Loucy (cell line): ENCODE measurements around the gene MCHR1.
A peak's percentile ranks its signal among the peaks of the same experiment; 100 is the strongest.
"Not testable (repeated sequence)": the region's sequence is repeated elsewhere in the genome, so short reads cannot be mapped to it uniquely, and the experiment has no call there.

Experiments
- H2AFZ ChIP-seq: fragments of 200-600 bp; sonication (generic); 2 replicates; pipeline ENCODE4 v1.6.0; 2016; ENCODE audit warnings: antibody characterized with exemption, mild to moderate bottlenecking, low read length, moderate library complexity
- H3F3A ChIP-seq: fragments of 200-600 bp; 2 replicates; pipeline ENCODE4 v1.6.0; 2016; ENCODE audit warnings: antibody characterized with exemption, low read depth, mild to moderate bottlenecking
- H3K27me3 ChIP-seq: fragments of 200-600 bp; sonication (generic); 2 replicates; pipeline ENCODE4 v1.6.1; 2014; ENCODE audit warnings: low read length, mild to moderate bottlenecking; ENCODE audit not compliant: insufficient read depth, poor library complexity, severe bottlenecking
- H3K36me3 ChIP-seq: fragments of 200-600 bp; sonication (generic); 2 replicates; pipeline ENCODE4 v1.6.1; 2016; ENCODE audit warnings: low read length; ENCODE audit not compliant: insufficient read depth
- H3K4me1 ChIP-seq: fragments of 200-600 bp; sonication (generic); 2 replicates; pipeline ENCODE4 v1.5.1; 2014; ENCODE audit warnings: low read length, mild to moderate bottlenecking; ENCODE audit not compliant: insufficient read depth, poor library complexity, severe bottlenecking
- H3K4me2 ChIP-seq: fragments of 200-600 bp; sonication (generic); 2 replicates; pipeline ENCODE4 v1.6.0; 2014; ENCODE audit warnings: antibody characterized with exemption, low read length, low read depth, mild to moderate bottlenecking; ENCODE audit not compliant: poor library complexity, severe bottlenecking
- H3K4me3 ChIP-seq: fragments of 200-600 bp; sonication (generic); 2 replicates; pipeline ENCODE4 v1.5.1; 2014; ENCODE audit warnings: low read length, mild to moderate bottlenecking, mixed read lengths; ENCODE audit not compliant: poor library complexity, severe bottlenecking
- H3K79me2 ChIP-seq: fragments of 200-600 bp; sonication (generic); 2 replicates; pipeline ENCODE4 v1.6.1; 2014; ENCODE audit warnings: low read length; ENCODE audit not compliant: insufficient read depth
- H3K9ac ChIP-seq: fragments of 200-600 bp; sonication (generic); 2 replicates; pipeline ENCODE4 v1.6.0; 2014; ENCODE audit warnings: mild to moderate bottlenecking, low read depth, low read length, moderate library complexity; ENCODE audit not compliant: poor library complexity, severe bottlenecking
- H3K9me2 ChIP-seq: fragments of 200-600 bp; sonication (generic); replicated peaks from 2 replicates; pipeline ENCODE4 v1.6.1; 2016; ENCODE audit warnings: low read depth, low read length, mixed read lengths
- H3K9me3 ChIP-seq: fragments of 200-600 bp; sonication (generic); 2 replicates; pipeline ENCODE4 v1.6.1; 2014; ENCODE audit warnings: mild to moderate bottlenecking, antibody characterized with exemption, low read length, low read depth; ENCODE audit not compliant: insufficient read depth
- H4K20me1 ChIP-seq: fragments of 200-600 bp; sonication (generic); 2 replicates; pipeline ENCODE4 v1.6.0; 2014; ENCODE audit warnings: antibody characterized with exemption, low read length, mild to moderate bottlenecking; ENCODE audit not compliant: insufficient read depth, poor library complexity, severe bottlenecking
- EZH2phosphoT487 ChIP-seq: fragments of 200-600 bp; IDR thresholded peaks from 2 replicates; pipeline ENCODE4 v1.6.1; 2018; ENCODE audit warnings: antibody characterized with exemption, mild to moderate bottlenecking, moderate library complexity, borderline replicate concordance
- TF ChIP-seq, protein P1 (sequence below): fragments of 200-600 bp; sonication (generic); conservative IDR thresholded peaks from 2 replicates; pipeline ENCODE4 v1.5.1; 2014; ENCODE audit warnings: mild to moderate bottlenecking, antibody characterized with exemption, low read length

Gene MCHR1

DNA sequence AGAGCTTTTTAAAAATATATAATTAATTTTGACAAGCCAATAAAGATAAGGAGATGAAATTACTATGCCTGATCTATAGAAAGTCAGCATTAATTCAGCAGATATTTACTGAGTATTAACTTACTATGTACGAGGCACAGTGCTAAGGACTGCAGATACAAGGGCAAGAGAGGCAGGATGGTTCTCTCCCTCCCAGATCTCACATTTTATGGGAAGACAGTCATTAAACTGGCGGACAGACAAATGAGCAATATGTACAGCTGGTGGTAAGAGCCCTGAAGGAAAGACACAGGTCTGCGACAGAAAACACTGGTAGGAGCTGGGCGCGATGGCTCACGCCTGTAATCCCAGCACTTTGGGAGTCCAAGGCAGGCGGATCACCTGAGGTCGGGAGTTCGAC is 36.8 kb downstream of the MCHR1 start:
- H3K36me3 ChIP-seq: no peaks in the 10 kb centered on the region
- no peaks in the 10 kb centered on the region for H3K9me2 ChIP-seq
- no peaks in the 10 kb centered on the region for H3K27me3 ChIP-seq
- no peak overlapping the region for H3K4me2 ChIP-seq
- no peaks in the 10 kb centered on the region for H4K20me1 ChIP-seq
- H3K9me3 ChIP-seq: no peaks in the 10 kb centered on the region
- no peak overlapping the region for H2AFZ ChIP-seq
- no peak overlapping the region for H3K9ac ChIP-seq
- H3K4me3 ChIP-seq: no peak overlapping the region
- peaks cover 5% of the 10 kb centered on the region; the same call in 1 of the 2 replicates for H3F3A ChIP-seq
- H3K4me1 ChIP-seq: peaks cover 29% of the 10 kb centered on the region
- H3K79me2 ChIP-seq: no peaks in the 10 kb centered on the region
- TF ChIP-seq, protein P1, sequence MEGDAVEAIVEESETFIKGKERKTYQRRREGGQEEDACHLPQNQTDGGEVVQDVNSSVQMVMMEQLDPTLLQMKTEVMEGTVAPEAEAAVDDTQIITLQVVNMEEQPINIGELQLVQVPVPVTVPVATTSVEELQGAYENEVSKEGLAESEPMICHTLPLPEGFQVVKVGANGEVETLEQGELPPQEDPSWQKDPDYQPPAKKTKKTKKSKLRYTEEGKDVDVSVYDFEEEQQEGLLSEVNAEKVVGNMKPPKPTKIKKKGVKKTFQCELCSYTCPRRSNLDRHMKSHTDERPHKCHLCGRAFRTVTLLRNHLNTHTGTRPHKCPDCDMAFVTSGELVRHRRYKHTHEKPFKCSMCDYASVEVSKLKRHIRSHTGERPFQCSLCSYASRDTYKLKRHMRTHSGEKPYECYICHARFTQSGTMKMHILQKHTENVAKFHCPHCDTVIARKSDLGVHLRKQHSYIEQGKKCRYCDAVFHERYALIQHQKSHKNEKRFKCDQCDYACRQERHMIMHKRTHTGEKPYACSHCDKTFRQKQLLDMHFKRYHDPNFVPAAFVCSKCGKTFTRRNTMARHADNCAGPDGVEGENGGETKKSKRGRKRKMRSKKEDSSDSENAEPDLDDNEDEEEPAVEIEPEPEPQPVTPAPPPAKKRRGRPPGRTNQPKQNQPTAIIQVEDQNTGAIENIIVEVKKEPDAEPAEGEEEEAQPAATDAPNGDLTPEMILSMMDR: no peak
- TF ChIP-seq EZH2phosphoT487: no peak

DNA sequence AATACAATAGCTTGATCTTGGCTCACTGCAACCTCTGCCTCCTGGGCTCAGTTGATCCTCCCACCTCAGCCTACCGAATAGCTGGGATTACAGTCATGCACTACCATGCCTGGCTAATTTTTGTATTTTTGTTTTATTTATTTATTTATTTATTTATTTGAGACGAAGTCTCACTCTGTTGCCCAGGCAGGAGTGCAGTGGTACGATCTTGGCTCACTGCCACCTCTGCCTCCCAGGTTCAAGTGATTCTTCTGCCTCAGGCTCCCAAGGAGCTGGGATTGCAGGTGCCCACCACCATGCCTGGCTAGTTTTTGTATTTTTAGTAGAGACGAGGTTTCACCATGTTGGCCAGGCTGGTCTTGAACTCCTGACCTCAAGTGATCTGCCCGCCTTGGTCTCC is 38.4 kb downstream of the MCHR1 start:
- not testable (repeated sequence) for H2AFZ ChIP-seq, H3K4me2 ChIP-seq, H3F3A ChIP-seq, H3K9ac ChIP-seq, H3K36me3 ChIP-seq, H4K20me1 ChIP-seq, H3K27me3 ChIP-seq, H3K79me2 ChIP-seq, H3K9me3 ChIP-seq, H3K4me3 ChIP-seq, H3K9me2 ChIP-seq
- H3K4me1 ChIP-seq: peaks cover 17% of the 10 kb centered on the region

DNA sequence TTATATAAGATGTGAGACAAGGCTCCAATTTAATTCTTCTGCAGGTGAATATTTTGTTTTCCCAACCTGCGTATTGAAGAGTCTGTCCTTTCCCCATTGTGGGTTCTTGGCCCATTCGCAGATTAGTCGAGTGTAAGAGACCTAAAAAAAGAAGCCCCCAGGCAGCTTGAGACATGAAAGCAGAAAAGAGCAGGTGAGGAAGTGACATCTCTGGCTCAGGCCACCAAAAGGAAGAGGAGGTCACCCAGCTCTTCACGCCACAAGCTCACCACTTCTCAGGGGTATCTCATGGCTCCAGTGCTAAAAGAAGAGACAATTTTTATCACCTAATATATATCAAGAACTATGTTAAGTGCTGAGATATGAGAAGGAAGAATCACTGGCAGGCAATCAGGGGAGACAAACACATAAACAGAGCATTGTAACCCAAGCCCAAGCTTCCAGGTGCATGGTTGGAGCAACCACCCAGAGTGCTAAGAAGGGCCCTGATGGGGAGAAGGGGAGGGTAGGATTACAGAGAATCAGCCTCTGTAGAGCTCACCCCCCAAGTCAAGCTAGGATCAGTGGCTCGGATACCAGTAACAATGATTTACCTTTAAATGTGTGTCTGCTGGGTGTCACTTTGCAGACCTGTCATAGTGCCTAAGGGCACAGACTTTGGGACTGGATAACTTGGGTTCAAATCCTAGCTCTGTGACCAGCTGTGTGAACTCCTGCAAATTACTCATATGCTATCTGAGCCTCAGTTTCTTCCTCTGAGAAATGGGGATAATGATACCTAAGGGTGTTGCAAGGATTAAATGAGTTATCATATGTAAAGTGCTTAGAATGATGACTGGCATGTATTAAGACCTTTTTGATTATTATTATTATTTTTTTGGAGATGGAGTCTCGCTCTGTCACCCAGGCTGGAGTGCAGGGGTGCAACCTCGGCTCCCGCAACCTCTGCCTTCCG is 39.2 kb downstream of the MCHR1 start:
- no peaks in the 10 kb centered on the region for H3K79me2 ChIP-seq
- no peaks in the 10 kb centered on the region for H3K36me3 ChIP-seq
- peaks cover 5% of the 10 kb centered on the region; the same call in 1 of the 2 replicates for H3F3A ChIP-seq
- no peaks in the 10 kb centered on the region for H3K9me2 ChIP-seq
- peak overlapping the region; percentile 55 for H3K4me2 ChIP-seq
- no peak overlapping the region for H3K4me3 ChIP-seq
- H3K4me1 ChIP-seq: peaks cover 17% of the 10 kb centered on the region
- no peaks in the 10 kb centered on the region for H3K27me3 ChIP-seq
- no peak overlapping the region for H3K9ac ChIP-seq
- H4K20me1 ChIP-seq: no peaks in the 10 kb centered on the region
- TF ChIP-seq, protein P1: no peak
- no peak for TF ChIP-seq EZH2phosphoT487
- H2AFZ ChIP-seq: peak overlapping the region; percentile 39
- H3K9me3 ChIP-seq: no peaks in the 10 kb centered on the region
